Iris pigment epithelial cell (primary cell): ENCODE data around the gene CCL2.

Source experiments
- DNase-seq: peaks from one replicate; pipeline ENCODE4 v3.0.0-alpha.2; 2011; ENCODE audit warnings: low read depth

CCL2 gene

GRCh38 chr17:34241062-34241461 is 14.0 kb upstream of the CCL2 start:
- DNase-seq = no peak

DNA sequence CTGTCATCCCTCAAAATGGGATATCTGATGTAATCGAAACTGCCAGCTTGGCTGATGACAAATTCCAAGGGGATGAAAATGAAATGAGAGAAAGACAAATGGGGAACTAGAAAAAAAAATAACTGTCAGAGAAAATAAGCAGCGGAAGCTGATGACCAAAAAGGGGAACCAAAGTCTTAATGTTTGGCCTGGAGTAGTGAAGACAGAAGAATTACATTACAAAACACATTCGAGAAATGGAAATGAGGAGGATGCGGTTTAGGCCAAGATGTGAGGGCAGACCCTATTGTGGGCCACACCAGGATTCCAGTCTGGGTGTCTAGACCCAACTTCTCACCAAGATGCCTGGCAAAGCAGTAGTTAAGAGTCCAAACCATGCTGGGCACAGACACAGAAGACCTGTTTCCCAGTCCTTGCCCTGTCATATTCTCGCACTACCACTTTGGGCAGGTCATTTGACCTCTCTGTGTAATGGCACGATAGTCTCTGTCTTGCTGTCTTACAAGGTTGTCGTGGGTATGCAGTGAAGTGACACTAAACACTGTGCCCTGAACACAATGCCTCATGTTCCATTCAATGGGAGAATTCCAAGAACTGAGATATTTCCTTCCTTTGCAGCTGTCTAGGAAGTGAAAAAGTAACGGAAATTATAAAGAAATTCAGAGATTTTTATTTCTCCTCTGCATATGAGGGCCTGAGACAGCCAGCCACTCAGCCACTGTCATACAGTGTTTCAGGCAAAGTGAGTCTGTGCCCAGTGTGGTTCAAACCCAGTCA is 12.3 kb upstream of the CCL2 start:
- DNase-seq = no peak

- no peak for DNase-seq
Measured at GRCh38 chr17:34243364-34244320, 11.4 kb upstream of the CCL2 start.

GRCh38 chr17:34245351-34245905 is 9.7 kb upstream of the CCL2 start:
- no peak for DNase-seq

- DNase-seq = no peak
Measured at GRCh38 chr17:34246446-34246845, 8.6 kb upstream of the CCL2 start.

- no peak for DNase-seq
Measured at GRCh38 chr17:34246881-34247280, 8.2 kb upstream of the CCL2 start.

DNA sequence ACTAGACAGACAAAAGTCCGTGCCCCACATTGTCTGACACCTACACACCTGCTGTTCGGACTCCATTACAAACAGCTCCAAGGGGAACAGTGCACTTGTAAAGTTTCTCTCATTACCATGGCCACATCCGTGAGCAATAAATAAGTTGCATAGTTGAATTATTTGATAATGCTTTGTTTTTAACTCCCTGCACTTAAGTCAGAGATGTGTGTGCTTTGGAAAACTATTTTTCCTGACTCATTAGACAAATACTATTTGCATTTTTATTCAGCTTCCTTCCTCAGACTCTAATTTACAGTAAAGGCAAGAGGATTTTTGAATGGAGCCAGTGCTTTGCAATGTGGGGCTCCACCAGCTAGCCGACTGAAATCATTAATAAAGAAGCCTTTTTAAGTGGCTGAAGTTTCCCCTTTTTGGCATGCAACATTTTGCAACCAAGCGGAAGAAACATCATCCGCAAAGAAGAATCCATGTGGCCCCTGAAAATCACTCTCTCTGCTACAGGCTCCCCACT is 6.5 kb upstream of the CCL2 start:
- peak; percentile 87 for DNase-seq

DNA sequence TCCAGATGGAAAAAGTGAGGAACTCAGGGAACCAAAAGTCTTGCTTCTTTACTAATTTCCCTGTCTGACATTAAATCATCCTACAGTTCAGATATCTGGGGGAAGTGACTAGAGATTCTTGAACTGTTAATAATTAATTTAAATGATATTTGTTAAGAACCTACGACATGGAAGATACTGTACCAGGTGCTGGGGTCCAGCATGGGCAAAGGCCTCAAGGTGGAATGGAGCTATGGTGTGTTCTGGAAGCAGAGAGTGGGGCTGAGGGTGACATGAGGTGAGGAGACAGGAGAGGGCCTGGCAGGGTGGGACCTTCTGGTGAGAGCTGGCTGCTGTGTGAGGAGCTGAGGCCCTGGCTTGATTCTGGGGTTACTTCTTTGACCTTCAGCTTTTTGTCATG is 6.0 kb upstream of the CCL2 start:
- DNase-seq = no peak

DNA sequence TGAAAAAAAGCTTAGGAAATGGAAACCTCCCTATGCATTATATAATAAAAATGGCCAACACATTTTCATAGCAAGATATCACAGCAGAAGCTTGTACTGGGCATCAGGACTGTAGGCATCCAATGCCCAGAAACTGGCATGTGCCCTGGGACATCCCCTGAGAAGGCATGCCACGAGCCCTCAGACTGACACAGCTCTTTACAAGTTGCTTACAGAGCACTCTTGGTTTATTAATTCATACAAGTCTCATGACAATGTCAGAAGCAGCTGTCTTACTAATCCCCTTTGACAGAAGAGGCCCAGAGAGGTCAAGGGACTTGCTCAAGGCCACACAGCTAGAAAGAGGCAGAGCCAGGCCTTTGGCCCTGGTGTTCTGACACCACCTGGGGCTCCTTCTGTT is 5.6 kb upstream of the CCL2 start:
- DNase-seq = peak; percentile 25

GRCh38 chr17:34251186-34251585 is 3.9 kb upstream of the CCL2 start:
- DNase-seq = no peak

DNA sequence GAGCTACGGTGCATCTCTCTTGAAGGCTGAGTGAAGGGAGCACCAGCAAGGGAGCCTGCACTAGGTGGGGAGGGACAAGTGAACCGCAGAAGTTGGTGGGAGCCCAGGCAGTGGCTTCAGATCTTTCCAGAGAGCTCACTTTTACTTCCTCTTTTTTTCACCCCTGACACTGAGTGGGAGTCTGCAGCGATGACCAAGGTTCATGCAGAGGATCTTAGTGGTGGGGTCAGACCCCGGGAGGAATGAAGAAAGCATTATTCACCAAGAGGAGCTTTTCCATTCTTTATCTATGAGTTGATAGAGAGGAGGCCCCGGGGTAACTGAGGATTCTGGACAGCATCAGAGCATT is 3.0 kb upstream of the CCL2 start:
- DNase-seq = peak; percentile 70

GRCh38 chr17:34252444-34253138 is 2.5 kb upstream of the CCL2 start:
- peak; percentile 88 for DNase-seq

GRCh38 chr17:34253139-34253525 is 2.0 kb upstream of the CCL2 start:
- no peak for DNase-seq

DNA sequence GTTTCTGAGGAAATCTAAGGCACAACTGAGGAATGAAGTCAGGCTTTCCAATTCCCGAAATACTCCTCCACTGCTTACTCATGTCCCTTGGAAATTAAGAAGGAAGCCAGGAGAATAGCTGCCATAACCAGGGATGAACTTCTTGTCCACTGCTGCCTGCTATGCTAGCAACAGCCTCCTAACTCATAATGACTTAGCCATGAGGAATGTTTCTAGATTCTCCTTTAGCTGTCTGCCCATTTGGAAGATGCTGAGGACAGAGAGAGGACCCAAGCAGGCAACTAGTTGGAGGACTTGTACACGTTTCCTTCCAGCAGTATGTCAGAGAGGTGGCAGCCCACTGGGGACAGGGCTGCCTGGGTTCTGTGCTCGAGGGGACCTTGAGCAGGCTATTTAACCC is 939 bp upstream of the CCL2 start:
- peak; percentile 70 for DNase-seq

DNA sequence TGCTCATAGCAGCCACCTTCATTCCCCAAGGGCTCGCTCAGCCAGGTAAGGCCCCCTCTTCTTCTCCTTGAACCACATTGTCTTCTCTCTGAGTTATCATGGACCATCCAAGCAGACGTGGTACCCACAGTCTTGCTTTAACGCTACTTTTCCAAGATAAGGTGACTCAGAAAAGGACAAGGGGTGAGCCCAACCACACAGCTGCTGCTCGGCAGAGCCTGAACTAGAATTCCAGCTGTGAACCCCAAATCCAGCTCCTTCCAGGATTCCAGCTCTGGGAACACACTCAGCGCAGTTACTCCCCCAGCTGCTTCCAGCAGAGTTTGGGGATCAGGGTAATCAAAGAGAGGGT is 272 bp downstream of the CCL2 start:
- no peak for DNase-seq

DNA sequence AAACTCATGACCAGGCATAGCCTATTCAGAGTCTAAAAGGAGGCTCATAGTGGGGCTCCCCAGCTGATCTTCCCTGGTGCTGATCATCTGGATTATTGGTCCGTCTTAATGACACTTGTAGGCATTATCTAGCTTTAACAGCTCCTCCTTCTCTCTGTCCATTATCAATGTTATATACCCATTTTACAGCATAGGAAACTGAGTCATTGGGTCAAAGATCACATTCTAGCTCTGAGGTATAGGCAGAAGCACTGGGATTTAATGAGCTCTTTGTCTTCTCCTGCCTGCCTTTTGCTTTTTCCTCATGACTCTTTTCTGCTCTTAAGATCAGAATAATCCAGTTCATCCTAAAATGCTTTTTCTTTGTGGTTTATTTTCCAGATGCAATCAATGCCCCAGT is 756 bp downstream of the CCL2 start:
- no peak for DNase-seq

DNA sequence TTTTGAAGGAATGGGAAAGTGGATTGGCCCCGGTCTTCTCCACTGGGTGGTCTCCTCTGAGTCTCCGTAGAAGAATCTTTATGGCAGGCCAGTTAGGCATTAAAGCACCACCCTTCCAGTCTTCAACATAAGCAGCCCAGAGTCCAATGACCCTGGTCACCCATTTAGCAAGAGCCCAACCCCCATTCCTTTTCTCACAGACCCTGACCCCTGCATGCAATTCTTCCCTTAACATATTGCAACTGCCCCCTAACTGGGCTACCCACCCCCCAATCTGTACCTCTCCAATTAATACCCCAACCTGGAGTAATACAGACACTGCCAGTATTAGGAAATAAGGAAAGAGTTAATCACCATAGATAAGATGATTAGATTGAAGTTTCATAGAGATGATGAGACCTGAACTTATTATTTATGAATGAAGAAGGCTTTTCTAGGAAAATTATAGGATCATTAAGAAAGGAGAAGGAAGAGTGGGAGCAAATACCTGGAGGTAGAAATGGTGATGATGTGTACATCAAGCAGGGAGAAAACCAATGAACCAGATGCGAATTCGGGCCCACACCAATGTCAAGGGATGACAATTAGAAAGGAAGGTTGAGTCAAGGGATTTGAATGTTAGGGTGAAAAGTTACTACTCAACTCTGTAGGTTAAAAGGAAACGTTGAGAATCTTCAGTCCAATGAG is 2.4 kb downstream of the CCL2 start:
- DNase-seq = no peak

- no peak for DNase-seq
Measured at GRCh38 chr17:34257986-34258326, 2.9 kb downstream of the CCL2 start.

DNA sequence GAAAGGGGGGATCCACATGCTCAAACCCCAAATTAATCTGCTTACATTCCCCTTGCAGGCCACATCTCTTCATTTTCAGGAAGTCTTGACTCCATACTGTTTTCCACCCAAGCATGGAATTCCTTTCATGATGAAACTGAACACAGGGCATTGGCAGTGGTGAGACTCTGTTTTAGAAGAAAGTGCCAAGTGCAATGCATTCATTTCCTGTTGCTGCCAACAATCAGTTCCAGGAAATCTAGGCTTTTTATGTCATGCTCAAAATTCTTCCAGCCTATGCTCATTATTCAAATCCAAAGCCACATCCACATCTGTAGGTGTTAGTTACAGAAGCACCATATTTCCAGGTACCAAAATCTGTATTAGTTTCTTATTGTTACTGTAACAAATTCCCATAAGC is 4.1 kb downstream of the CCL2 start:
- no peak for DNase-seq

- DNase-seq = no peak
Measured at GRCh38 chr17:34260861-34261260, 5.8 kb downstream of the CCL2 start.

DNA sequence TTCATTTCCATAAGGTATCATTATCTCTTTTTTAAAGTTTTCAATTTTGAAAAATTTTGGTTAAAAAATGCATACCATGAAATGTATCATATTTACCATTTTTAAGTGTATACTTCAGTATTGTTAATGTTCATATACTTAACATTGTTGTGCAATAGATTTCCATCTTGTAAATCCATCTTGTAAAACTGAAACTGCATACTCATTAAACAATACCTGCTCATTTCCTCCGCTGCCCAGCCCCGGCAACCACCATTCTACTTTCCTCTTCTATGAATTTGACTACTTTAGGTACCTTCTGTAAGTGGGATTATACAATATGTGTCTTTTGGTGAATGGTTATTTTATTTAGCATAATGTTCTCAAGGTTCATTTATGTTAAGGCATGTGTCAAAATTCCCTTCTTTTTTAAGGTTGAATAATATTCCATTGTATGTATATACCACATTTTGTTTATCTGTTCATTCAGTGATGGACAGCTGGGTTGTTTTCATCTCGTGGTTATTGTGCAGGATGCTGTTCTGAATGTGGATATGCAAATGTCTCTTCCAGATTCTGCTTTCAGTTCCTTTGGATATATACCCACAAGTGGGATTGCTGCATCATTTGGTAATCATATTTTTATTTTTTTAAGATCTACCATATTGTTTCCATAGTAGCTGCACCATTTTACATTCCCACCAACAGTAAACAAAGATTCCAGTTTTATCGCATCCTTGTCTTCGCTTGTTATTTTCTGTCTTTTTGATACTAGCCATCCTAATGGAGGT is 6.7 kb downstream of the CCL2 start:
- no peak for DNase-seq
